Measurements from ENCODE around the gene DNAJC12.
"Not testable (repeated sequence)": the region's sequence is repeated elsewhere in the genome, so short reads cannot be mapped to it uniquely, and the experiment has no call there.

Gene DNAJC12

DNA sequence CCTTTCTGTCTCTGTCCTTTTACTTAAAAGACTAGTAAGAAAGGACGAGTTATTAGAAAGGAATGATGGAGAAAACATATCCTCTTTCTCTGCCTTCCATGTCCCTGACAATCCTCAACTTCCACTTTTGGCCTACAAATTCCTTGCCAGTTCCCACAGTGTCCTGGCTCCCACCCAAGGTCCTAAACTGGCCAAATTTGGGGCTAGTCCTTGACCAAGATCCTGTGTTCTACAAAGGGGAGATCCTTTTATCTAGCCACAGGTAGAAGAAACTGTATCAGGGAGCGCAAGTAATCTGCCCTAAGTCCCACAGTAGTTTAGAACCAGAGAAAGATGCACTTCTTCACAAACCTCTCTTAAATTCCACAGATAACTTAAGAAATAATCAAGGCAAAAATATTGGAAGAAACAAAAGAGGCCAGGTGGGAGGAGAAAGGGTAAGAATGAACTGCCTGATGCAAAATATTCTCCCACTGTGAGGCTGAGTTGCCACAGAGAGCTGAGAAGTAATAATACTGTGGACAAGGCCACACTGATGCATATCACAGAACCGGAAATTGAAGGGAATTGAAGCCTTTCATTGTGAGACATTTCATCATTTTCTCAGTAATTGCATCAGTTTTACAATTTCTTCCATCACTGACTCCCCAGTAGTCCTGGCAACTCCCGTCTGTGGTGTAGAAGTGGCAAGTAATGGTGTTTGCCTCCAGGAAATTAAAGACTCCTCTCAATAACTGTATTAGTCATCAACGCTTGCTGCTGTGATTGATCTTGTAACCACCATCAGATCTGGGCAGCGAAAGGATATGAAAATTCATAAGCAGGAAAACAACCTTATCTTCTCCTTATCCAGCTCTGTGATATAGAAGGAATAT, 47.2 kb downstream of the DNAJC12 start:
- no peak for DNase-seq

GRCh38 chr10:67789769-67790168, 48.2 kb downstream of the DNAJC12 start:
- DNase-seq: no peak

- no peak for DNase-seq
Measured at GRCh38 chr10:67788028-67788886, 49.7 kb downstream of the DNAJC12 start.

- DNase-seq: no peak
Measured at GRCh38 chr10:67785098-67785497, 52.9 kb downstream of the DNAJC12 start.

DNA sequence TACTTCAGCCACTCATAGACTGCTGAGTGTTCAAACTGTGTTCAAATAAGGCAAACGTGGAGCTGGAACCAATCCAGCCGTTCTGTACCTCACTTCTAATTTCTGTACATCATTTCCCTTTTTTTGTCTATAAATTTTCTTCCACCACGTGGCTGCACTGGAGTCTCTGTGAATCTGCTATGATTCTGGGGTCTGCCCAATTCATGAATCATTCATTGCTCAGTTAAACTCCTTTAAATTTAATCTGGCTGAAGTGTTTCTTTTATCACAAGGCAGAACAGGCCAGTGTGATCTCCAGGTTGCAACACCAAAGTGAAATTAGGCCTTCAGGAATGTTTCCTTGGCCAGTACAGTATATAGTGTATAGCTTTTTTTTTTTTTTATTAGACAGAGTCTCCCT, 53.5 kb downstream of the DNAJC12 start:
- DNase-seq: no peak

DNA sequence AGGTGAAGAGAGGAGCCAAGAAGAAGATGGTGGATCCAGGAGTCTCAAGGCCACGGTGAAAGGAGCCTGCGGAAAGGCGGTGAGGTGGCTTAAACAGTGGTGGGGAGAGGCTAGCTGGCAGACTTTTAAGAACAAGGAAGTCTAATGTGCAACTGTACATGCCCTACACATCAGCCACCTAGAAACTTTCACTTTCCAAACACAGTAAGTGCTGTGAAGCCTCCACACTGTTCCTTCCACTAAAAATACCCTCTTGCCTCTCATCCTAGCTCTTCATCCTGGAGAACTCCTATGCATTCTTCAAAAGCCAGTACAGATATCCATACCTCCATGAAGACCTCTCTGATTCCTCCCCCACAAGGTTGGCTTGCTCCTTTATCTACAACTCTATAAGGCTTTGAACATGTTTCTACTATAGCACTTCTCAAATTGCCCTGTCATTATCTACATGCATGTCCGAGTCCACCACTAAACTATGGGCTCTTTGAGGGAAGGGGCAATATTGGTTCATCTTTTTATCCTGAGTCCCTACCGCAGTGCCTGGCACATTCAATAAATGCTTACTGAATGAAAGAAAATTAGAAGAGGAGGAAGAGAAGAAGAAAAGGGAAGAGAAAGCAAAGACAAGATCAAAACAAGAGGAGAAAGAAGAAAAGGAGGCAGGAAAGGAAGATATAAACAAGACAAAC, 54.2 kb downstream of the DNAJC12 start:
- no peak for DNase-seq

DNA sequence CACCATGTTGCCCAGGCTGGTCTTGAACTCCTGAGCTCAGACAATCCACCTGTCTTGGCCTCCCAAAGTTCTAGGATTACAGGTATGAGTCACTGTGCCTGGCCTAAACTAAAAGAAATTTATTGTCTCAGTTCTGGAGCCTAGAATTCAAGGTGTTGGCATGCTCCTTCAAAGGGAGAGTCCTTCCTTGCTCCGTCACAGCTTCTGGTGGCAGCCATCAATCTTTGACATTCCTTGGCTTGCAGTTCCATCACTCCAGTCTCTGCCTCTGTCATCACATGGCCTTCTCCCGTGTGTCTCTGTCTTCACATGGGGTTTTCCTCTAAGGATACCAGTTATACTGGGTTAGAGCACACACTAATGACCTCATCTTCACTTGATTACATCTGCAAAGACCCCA, 55.5 kb downstream of the DNAJC12 start:
- no peak for DNase-seq

GRCh38 chr10:67780759-67781538, 57.0 kb downstream of the DNAJC12 start:
- DNase-seq: no peak

- not testable (repeated sequence) for DNase-seq
Measured at GRCh38 chr10:67780204-67780621, 57.8 kb downstream of the DNAJC12 start.

GRCh38 chr10:67779465-67780203, 58.4 kb downstream of the DNAJC12 start:
- DNase-seq: peak; percentile 50

DNA sequence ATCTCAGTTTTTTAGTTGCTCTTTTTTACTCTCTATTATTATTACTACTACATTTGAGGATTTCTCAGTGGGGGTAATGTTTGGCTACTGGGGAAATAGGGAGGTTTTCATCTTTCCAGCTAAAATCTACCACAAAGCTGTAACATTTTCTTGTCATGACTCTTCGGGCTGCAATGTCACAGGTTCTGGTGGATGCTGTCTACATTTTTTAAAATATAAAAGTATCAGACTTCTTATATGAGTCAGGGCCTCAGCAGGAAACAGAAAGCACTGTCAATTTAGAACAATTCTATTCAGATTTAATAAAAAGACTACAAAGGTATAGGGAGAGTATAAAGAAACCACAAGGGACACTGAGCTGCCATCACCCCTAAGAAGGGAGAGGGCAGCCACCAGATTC, 61.6 kb downstream of the DNAJC12 start:
- DNase-seq: no peak

DNA sequence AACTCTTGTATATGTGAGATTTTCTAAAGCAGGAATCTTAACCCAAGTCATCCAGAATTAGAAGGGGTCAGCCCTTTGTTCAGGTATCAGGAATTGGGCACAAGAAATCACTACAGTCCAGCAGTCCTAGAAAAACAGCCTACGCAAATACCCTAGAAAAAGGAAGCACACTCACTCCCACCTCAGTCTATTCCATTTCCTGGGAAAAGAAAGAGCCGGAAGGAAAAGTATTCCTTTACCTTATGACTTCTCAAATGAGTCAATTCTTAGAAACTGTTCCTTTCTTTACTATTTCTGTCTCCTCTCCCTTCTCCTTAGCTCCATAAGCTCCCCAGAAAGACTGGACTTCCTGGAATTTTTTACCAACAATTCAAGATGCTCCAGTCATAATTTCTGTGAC, 62.7 kb downstream of the DNAJC12 start:
- DNase-seq: no peak

GRCh38 chr10:67772894-67773511, 65.0 kb downstream of the DNAJC12 start:
- peak; percentile 39 for DNase-seq

GRCh38 chr10:67772151-67772550, 65.8 kb downstream of the DNAJC12 start:
- DNase-seq: no peak

DNA sequence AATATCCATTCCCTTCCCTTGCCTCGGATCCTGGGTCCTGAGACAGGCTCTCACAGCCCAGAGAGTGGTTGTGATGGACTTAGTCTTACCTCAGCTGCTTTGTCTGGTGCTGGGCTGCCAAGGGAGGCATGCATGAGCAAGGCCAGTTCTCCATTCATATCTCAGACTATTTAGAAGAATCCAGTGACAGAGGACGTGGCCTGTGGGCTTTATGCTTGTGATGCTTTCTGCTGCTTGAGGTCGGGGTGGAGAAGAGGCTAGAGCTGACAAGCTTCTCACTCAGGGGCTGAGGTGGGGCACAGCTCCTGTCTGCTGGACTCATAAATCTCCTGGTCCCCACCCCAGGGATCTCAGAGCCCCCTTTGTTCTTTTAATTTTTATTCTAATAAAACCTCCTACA, 66.8 kb downstream of the DNAJC12 start:
- no peak for DNase-seq

DNA sequence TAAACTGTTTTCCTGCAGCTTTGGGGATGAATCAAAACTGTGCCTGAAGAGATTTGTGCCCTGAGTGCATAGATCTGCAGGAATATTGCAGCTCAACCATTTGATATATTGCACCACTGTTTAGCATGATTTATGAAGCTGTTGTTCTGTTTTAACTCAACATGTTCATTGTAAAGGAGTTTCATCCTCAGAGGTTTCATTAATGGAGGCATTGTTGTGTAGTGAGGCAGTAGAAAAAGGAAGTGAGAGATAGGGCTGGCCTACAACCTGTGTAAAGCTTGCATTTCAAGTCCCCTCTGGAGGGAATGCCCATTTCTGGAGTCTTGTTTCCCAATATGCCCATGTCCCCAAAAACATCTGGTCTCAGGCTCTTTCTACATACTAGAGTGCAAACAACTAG, 67.5 kb downstream of the DNAJC12 start:
- DNase-seq: no peak

GRCh38 chr10:67767244-67767643, 70.7 kb downstream of the DNAJC12 start:
- DNase-seq: no peak

DNA sequence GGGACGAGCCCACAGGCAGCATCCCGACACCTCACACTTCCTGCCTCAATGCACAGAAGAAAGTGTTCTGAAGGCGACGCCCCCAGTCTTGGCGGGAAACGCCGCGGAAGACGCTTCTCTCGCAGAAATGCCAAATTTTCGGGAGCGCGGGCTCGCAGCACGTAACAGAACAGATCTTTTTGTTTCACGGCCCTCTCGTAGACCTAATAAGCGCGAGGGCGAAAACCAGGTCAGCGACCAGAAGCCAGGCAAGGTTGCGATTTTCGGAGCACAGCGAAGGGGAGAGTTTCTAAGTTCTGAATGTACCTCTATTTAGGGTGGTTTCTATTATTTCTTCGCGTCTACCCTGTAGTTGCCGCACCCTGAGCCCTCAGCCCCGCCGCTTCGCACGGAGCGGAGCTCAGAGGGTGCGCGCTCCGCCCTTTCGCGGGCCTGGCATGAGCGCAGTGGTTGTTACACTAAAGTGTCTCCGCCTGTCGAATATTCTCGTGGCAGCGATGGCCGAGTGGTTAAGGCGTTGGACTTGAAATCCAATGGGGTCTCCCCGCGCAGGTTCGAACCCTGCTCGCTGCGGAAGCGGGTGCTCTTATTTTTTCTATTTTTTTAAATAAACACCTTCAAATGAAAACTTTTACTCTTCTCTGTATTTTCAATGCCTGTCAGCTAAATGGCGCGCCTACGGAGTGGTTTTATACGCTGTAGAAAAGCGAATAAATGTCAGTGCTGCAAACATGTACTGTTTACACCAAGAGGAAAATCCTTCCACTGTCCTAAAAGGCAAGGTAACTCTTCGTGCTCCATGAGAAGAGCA, 73.8 kb downstream of the DNAJC12 start:
- DNase-seq: peak; percentile 89

- DNase-seq: no peak
Measured at GRCh38 chr10:67763499-67764011, 74.4 kb downstream of the DNAJC12 start.

DNA sequence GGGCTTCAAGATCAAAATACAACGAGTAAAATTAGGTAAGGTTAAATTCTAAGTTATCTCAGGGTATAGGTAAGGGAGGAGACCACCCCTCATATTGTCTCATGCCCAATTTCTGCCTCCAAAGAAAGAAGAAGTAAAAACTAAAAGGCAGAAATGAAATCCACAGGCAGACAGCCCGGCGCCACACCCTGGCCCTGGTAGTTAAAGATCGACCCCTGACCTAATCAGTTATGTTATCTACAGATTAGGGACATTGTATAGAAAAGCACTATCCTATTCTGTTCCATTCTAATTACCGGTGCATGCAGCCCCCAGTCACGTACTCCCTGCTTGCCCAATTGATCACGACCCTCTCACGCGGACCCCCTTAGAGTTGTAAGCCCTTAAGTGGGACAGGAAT, 75.4 kb downstream of the DNAJC12 start:
- not testable (repeated sequence) for DNase-seq

Data from GDM1 (cell line).